Measurements from ENCODE around the gene SHOC2. TPM values are rescaled to one million over a fixed set of nuclear protein-coding genes. Genes with fewer than 3 reads are reported as not detected.

SHOC2 gene
- total RNA-seq, 1 experiment from 2014 or later, result 14.3 TPM

- H3K27ac ChIP-seq (ENCODE audit: low read length), result no peak overlapping the region
- no peak overlapping the region for H2AFZ ChIP-seq (ENCODE audit: low read length)
- CTCF ChIA-PET, result no interaction called here
- H3K9me2 ChIP-seq (replicated peaks; ENCODE audit: low read length), result no peaks in the 10 kb centered on the region
- H3K9ac ChIP-seq (ENCODE audit: low read length), result no peak overlapping the region
- DNase-seq, result no peak
- intact Hi-C loops (cut with micrococcal nuclease), result no loop called here
- H3K4me1 ChIP-seq (ENCODE audit: insufficient read depth, low read length), result peaks cover 10% of the 10 kb centered on the region; the same call in 1 of the 2 replicates
- H3F3A ChIP-seq (ENCODE audit: low read length, unreplicated experiment), result no peaks in the 10 kb centered on the region
- H4K20me1 ChIP-seq (ENCODE audit: low read length), result no peaks in the 10 kb centered on the region
- H3K27me3 ChIP-seq (ENCODE audit: low read length), result no peaks in the 10 kb centered on the region
- H3K4me2 ChIP-seq (ENCODE audit: low read length), result no peak overlapping the region
- H3K79me2 ChIP-seq (ENCODE audit: low read length), result peaks cover 24% of the 10 kb centered on the region
- no peaks in the 10 kb centered on the region; the same call in 1 of the 2 replicates for H3K36me3 ChIP-seq (ENCODE audit: low read depth, low read length)
- no peaks in the 10 kb centered on the region for H3K9me3 ChIP-seq (ENCODE audit: low read length)
- no peak for ATAC-seq
- POLR2A ChIA-PET (ENCODE audit: unreplicated experiment), result no interaction called here
- H3K4me3 ChIP-seq (ENCODE audit: low read length), result no peak overlapping the region
- no TSS peak for BruUV-seq (replicated peaks)
- TF ChIP-seq CTCF (conservative IDR thresholded peaks at IDR 0.05; ENCODE audit: low read depth, low read length) (no peak), EZH2 (IDR thresholded peaks at IDR 0.05; ENCODE audit: low read length, unreplicated experiment) (no peak), EZH2phosphoT487 (IDR thresholded peaks at IDR 0.05; ENCODE audit: borderline replicate concordance, low read length) (no peak)
Observed at GRCh38 chr10:110876788-110877187, 42.6 kb upstream of the SHOC2 start.

GRCh38 chr10:110880012-110880411 is 39.4 kb upstream of the SHOC2 start:
- H3K9ac ChIP-seq (ENCODE audit: low read length), result no peak overlapping the region
- TF ChIP-seq EZH2phosphoT487 (IDR thresholded peaks at IDR 0.05; ENCODE audit: borderline replicate concordance, low read length) (no peak), CTCF (conservative IDR thresholded peaks at IDR 0.05; ENCODE audit: low read depth, low read length) (no peak), EZH2 (IDR thresholded peaks at IDR 0.05; ENCODE audit: low read length, unreplicated experiment) (no peak)
- H3K9me3 ChIP-seq (ENCODE audit: low read length), result no peaks in the 10 kb centered on the region
- intact Hi-C loops (cut with micrococcal nuclease), result loop anchor here (5.0 kb wide), 1 partner anchor 37 kb away; the partner anchor contains the start of genes BBIP1 and SHOC2
- no peaks in the 10 kb centered on the region for H3K9me2 ChIP-seq (replicated peaks; ENCODE audit: low read length)
- no peak overlapping the region for H2AFZ ChIP-seq (ENCODE audit: low read length)
- ChIA-PET POLR2A (ENCODE audit: unreplicated experiment) (interaction anchor here (0.7 kb wide), 1 partner anchor 61 kb away, joined by 3 read pairs; no protein-coding TSS in a partner anchor), CTCF (no interaction called here)
- no peaks in the 10 kb centered on the region for H3K27me3 ChIP-seq (ENCODE audit: low read length)
- no peaks in the 10 kb centered on the region for H3F3A ChIP-seq (ENCODE audit: low read length, unreplicated experiment)
- no peak overlapping the region for H3K4me2 ChIP-seq (ENCODE audit: low read length)
- DNase-seq (no peak), ATAC-seq (no peak)
- H4K20me1 ChIP-seq (ENCODE audit: low read length), result no peaks in the 10 kb centered on the region
- peaks cover 19% of the 10 kb centered on the region for H3K4me1 ChIP-seq (ENCODE audit: insufficient read depth, low read length)
- H3K36me3 ChIP-seq (ENCODE audit: low read depth, low read length), result no peaks in the 10 kb centered on the region; the same call in 1 of the 2 replicates
- H3K79me2 ChIP-seq (ENCODE audit: low read length), result peaks cover under 1% of the 10 kb centered on the region
- H3K4me3 ChIP-seq (ENCODE audit: low read length), result no peak overlapping the region
- no TSS peak for BruUV-seq (replicated peaks)
- H3K27ac ChIP-seq (ENCODE audit: low read length), result no peak overlapping the region

GRCh38 chr10:110881247-110881646 is 38.2 kb upstream of the SHOC2 start:
- CTCF ChIA-PET, result no interaction called here
- Histone ChIP-seq H3K27ac (ENCODE audit: low read length) (no peak overlapping the region), H3F3A (ENCODE audit: low read length, unreplicated experiment) (no peaks in the 10 kb centered on the region)

More at GRCh38 chr10:110881247-110881646, 38.2 kb upstream of the SHOC2 start:
- Histone ChIP-seq H3K79me2 (ENCODE audit: low read length) (no peaks in the 10 kb centered on the region), H3K4me1 (ENCODE audit: insufficient read depth, low read length) (peaks cover 27% of the 10 kb centered on the region), H3K9me2 (replicated peaks; ENCODE audit: low read length) (no peaks in the 10 kb centered on the region), H3K4me3 (ENCODE audit: low read length) (no peak overlapping the region), H2AFZ (ENCODE audit: low read length) (no peak overlapping the region), H3K9ac (ENCODE audit: low read length) (no peak overlapping the region), H4K20me1 (ENCODE audit: low read length) (no peaks in the 10 kb centered on the region), H3K9me3 (ENCODE audit: low read length) (no peaks in the 10 kb centered on the region), H3K4me2 (ENCODE audit: low read length) (no peak overlapping the region), H3K27me3 (ENCODE audit: low read length) (no peaks in the 10 kb centered on the region), H3K36me3 (ENCODE audit: low read depth, low read length) (no peaks in the 10 kb centered on the region; the same call in 1 of the 2 replicates)
- TSS peak; percentile 41 for BruUV-seq (replicated peaks)
- DNase-seq, result no peak
- intact Hi-C loops (cut with micrococcal nuclease), result loop anchor here (5.0 kb wide), 1 partner anchor 36 kb away; the partner anchor contains the start of genes BBIP1 and SHOC2
- no peak for TF ChIP-seq EZH2 (IDR thresholded peaks at IDR 0.05; ENCODE audit: low read length, unreplicated experiment)
- no peak for TF ChIP-seq CTCF (conservative IDR thresholded peaks at IDR 0.05; ENCODE audit: low read depth, low read length)
- no peak for TF ChIP-seq EZH2phosphoT487 (IDR thresholded peaks at IDR 0.05; ENCODE audit: borderline replicate concordance, low read length)
- no peak for ATAC-seq
- POLR2A ChIA-PET (ENCODE audit: unreplicated experiment), result no interaction called here

Measured in PC-3 (cell line).